A549 (cell line): ENCODE measurements around the gene ASIC2.

Source experiments
- CBX2 ChIP-seq: fragments of 200-600 bp; sonication (generic); IDR thresholded peaks from 2 replicates; pipeline ENCODE4 v1.6.1; 2016; ENCODE audit warnings: low read depth, mild to moderate bottlenecking, borderline replicate concordance
- CTCF ChIP-seq: fragments of >200 bp; sonication (Bioruptor Twin); formaldehyde crosslinking; IDR thresholded peaks from 3 replicates; pipeline ENCODE4 v1.5.1; 2016
- ELK1 ChIP-seq: fragments of 150-350 bp; IDR thresholded peaks from 2 replicates; pipeline ENCODE4 v1.6.1; 2014; ENCODE audit warnings: low read depth, mild to moderate bottlenecking, low read length
- EP300 ChIP-seq, 2 experiments: fragments of >200 bp; sonication (Bioruptor Twin); formaldehyde crosslinking; IDR thresholded peaks; 2 replicates in 1 of 2; 3 replicates in 1 of 2; pipeline ENCODE4 v1.6.1; 2016 to 2017
- KDM1A ChIP-seq: fragments of 200-600 bp; sonication (generic); IDR thresholded peaks from 2 replicates; pipeline ENCODE4 v1.6.1; 2016; ENCODE audit warnings: low read depth, mild to moderate bottlenecking
- PHF8 ChIP-seq: fragments of 200-600 bp; sonication (generic); IDR thresholded peaks from 2 replicates; pipeline ENCODE4 v1.6.1; 2016; ENCODE audit warnings: low read depth, mild to moderate bottlenecking, antibody characterized with exemption, moderate library complexity, borderline replicate concordance
- POLR2A ChIP-seq: IDR thresholded peaks from 2 replicates; pipeline ENCODE4 v1.6.1; 2012; ENCODE audit warnings: mild to moderate bottlenecking, low read length
- RFX5 ChIP-seq: fragments of 450-650 bp; IDR thresholded peaks from 2 replicates; pipeline ENCODE4 v1.7.1; 2014; ENCODE audit warnings: antibody characterized with exemption, mild to moderate bottlenecking, moderate library complexity
- ZFP36 ChIP-seq: fragments of 450-650 bp; IDR thresholded peaks from 2 replicates; pipeline ENCODE4 v1.6.1; 2014; ENCODE audit warnings: borderline replicate concordance; ENCODE audit not compliant: partially characterized antibody
- TF ChIP-seq, protein P1 (sequence below): fragments of 450-650 bp; IDR thresholded peaks from 2 replicates; pipeline ENCODE4 v1.6.1; 2014; ENCODE audit warnings: antibody characterized with exemption

GRCh38 chr17:33105911-33106310 lies 187.2 kb downstream of the ASIC2 start:
- no peak for TF ChIP-seq RFX5
- TF ChIP-seq, protein P1, sequence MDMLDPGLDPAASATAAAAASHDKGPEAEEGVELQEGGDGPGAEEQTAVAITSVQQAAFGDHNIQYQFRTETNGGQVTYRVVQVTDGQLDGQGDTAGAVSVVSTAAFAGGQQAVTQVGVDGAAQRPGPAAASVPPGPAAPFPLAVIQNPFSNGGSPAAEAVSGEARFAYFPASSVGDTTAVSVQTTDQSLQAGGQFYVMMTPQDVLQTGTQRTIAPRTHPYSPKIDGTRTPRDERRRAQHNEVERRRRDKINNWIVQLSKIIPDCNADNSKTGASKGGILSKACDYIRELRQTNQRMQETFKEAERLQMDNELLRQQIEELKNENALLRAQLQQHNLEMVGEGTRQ = no peak
- TF ChIP-seq EP300 (IDR thresholded peaks at IDR 0.05) = no peak
- TF ChIP-seq CTCF = no peak
- TF ChIP-seq ELK1 = no peak
- no peak for TF ChIP-seq KDM1A
- no peak for TF ChIP-seq POLR2A
- TF ChIP-seq ZFP36 = no peak
- no peak for TF ChIP-seq CBX2
- TF ChIP-seq PHF8 = no peak
